H9 (cell line): ENCODE results near the gene NEURL4. TPM values are rescaled to one million over a fixed set of nuclear protein-coding genes. Genes with fewer than 3 reads are reported as not detected.

Source experiments
- DNase-seq: peaks from one replicate; pipeline ENCODE4 v3.0.0-alpha.2; 2017
- H2AFZ ChIP-seq: one replicate; pipeline ENCODE4 v1.6.1; 2013; ENCODE audit warnings: mild to moderate bottlenecking, low read length, control low read depth, moderate library complexity
- H2AK5ac ChIP-seq: 2 replicates; pipeline ENCODE4 v1.6.1; 2013; ENCODE audit warnings: low read length, control low read depth, mixed read lengths; ENCODE audit not compliant: insufficient read length
- H2BK120ac ChIP-seq: one replicate; pipeline ENCODE4 v1.6.1; 2013; ENCODE audit warnings: low read depth, mild to moderate bottlenecking, low read length, control low read depth, inconsistent platforms; ENCODE audit not compliant: poor library complexity, severe bottlenecking
- H2BK12ac ChIP-seq: 2 replicates; pipeline ENCODE4 v1.6.1; 2013; ENCODE audit warnings: low read length, control low read depth, mixed read lengths, low read depth; ENCODE audit not compliant: insufficient read length
- H2BK15ac ChIP-seq: 2 replicates; pipeline ENCODE4 v1.6.1; 2013; ENCODE audit warnings: low read depth, low read length, control low read depth
- H2BK20ac ChIP-seq: one replicate; pipeline ENCODE4 v1.6.1; 2013; ENCODE audit warnings: low read depth, mild to moderate bottlenecking, low read length, control low read depth, inconsistent platforms; ENCODE audit not compliant: poor library complexity, severe bottlenecking
- H2BK5ac ChIP-seq: 2 replicates; pipeline ENCODE4 v1.6.1; 2013; ENCODE audit warnings: low read length, control low read depth, mixed read lengths; ENCODE audit not compliant: insufficient read length
- H3K14ac ChIP-seq: 2 replicates; pipeline ENCODE4 v1.6.1; 2013; ENCODE audit warnings: low read length, control low read depth; ENCODE audit not compliant: insufficient read depth
- H3K18ac ChIP-seq: 2 replicates; pipeline ENCODE4 v1.6.1; 2013; ENCODE audit warnings: low read depth, mild to moderate bottlenecking, mixed read lengths, low read length, control low read depth; ENCODE audit not compliant: insufficient read length
- H3K23ac ChIP-seq: 2 replicates; pipeline ENCODE4 v1.6.1; 2013; ENCODE audit warnings: low read length, control low read depth, mixed read lengths, low read depth; ENCODE audit not compliant: insufficient read length
- H3K23me2 ChIP-seq: 2 replicates; pipeline ENCODE4 v1.6.1; 2013; ENCODE audit warnings: low read depth, mild to moderate bottlenecking, mixed read lengths, low read length, control low read depth; ENCODE audit not compliant: insufficient read length, poor library complexity, severe bottlenecking
- H3K27ac ChIP-seq: 2 replicates; pipeline ENCODE4 v1.5.1; 2013; ENCODE audit warnings: low read length, control low read depth, mixed read lengths, low read depth; ENCODE audit not compliant: insufficient read length
- H3K27me3 ChIP-seq: 2 replicates; pipeline ENCODE4 v1.6.1; 2013; ENCODE audit warnings: low read length, control low read depth, inconsistent platforms; ENCODE audit not compliant: insufficient read depth
- H3K4ac ChIP-seq: 2 replicates; pipeline ENCODE4 v1.6.1; 2013; ENCODE audit warnings: low read depth, mild to moderate bottlenecking, control low read depth, inconsistent platforms, low read length, moderate library complexity
- H3K4me1 ChIP-seq: 2 replicates; pipeline ENCODE4 v1.6.1; 2013; ENCODE audit warnings: low read length, control low read depth, inconsistent platforms; ENCODE audit not compliant: insufficient read depth
- H3K4me2 ChIP-seq: 2 replicates; pipeline ENCODE4 v1.6.1; 2013; ENCODE audit warnings: low read length, control low read depth, mixed read lengths; ENCODE audit not compliant: insufficient read length, insufficient read depth
- H3K56ac ChIP-seq: 2 replicates; pipeline ENCODE4 v1.6.1; 2013; ENCODE audit warnings: low read depth, mild to moderate bottlenecking, mixed read lengths, low read length, control low read depth; ENCODE audit not compliant: insufficient read length
- H3K79me1 ChIP-seq: 2 replicates; pipeline ENCODE4 v1.6.1; 2013; ENCODE audit warnings: low read depth, mild to moderate bottlenecking, moderate library complexity, low read length, control low read depth, inconsistent platforms; ENCODE audit not compliant: insufficient read depth, poor library complexity, severe bottlenecking
- H3K79me2 ChIP-seq: 2 replicates; pipeline ENCODE4 v1.6.1; 2013; ENCODE audit warnings: low read length, control low read depth, inconsistent platforms; ENCODE audit not compliant: insufficient read depth
- H3K9ac ChIP-seq: 2 replicates; pipeline ENCODE4 v1.6.1; 2013; ENCODE audit warnings: low read length, control low read depth, mixed read lengths; ENCODE audit not compliant: insufficient read length; ENCODE audit errors: extremely low read depth
- H3K9me3 ChIP-seq: one replicate; pipeline ENCODE4 v1.6.1; 2013; ENCODE audit warnings: low read depth, low read length, inconsistent platforms; ENCODE audit not compliant: control insufficient read depth
- H3T11ph ChIP-seq: one replicate; pipeline ENCODE4 v1.6.1; 2013; ENCODE audit warnings: mild to moderate bottlenecking, low read length, control low read depth, inconsistent platforms
- H4K20me1 ChIP-seq: one replicate; pipeline ENCODE4 v1.6.1; 2013; ENCODE audit not compliant: control insufficient read depth, insufficient read length, insufficient read depth
- H4K5ac ChIP-seq: 2 replicates; pipeline ENCODE4 v1.6.1; 2013; ENCODE audit warnings: low read depth, mild to moderate bottlenecking, mixed read lengths, low read length, control low read depth; ENCODE audit not compliant: insufficient read length
- H4K8ac ChIP-seq: replicated peaks from 2 replicates; pipeline ENCODE4 v1.6.1; 2013; ENCODE audit warnings: low read length, control low read depth, mixed read lengths, low read depth; ENCODE audit not compliant: insufficient read length
- H4K91ac ChIP-seq: 2 replicates; pipeline ENCODE4 v1.6.1; 2013; ENCODE audit warnings: low read depth, mild to moderate bottlenecking, moderate library complexity, mixed read lengths, low read length, control low read depth; ENCODE audit not compliant: insufficient read length
- H3K27ac Mint-ChIP-seq, 3 experiments: 2 replicates in 2 of 3; 3 replicates in 1 of 3; pipeline ENCODE4 v1.8.0; 2020 to 2021; ENCODE audit warnings: mixed read lengths in 3 of 3, mild to moderate bottlenecking in 1 of 3, moderate library complexity in 1 of 3
- H3K27me3 Mint-ChIP-seq: 2 replicates; pipeline ENCODE4 v1.8.0; 2021; ENCODE audit warnings: low read depth, mild to moderate bottlenecking, moderate library complexity, mixed read lengths
- H3K36me3 Mint-ChIP-seq, 3 experiments: 2 replicates in 2 of 3; 3 replicates in 1 of 3; pipeline ENCODE4 v1.8.0; 2020 to 2021; ENCODE audit warnings: low read depth in 3 of 3, mixed read lengths in 3 of 3; ENCODE audit not compliant: insufficient read depth in 1 of 3
- H3K4me1 Mint-ChIP-seq, 2 experiments: 2 replicates each; pipeline ENCODE4 v1.8.0; 2020; ENCODE audit warnings: mixed read lengths in 2 of 2
- H3K4me3 Mint-ChIP-seq, 2 experiments: 2 replicates in 1 of 2; 3 replicates in 1 of 2; pipeline ENCODE4 v1.8.0; 2020 to 2021; ENCODE audit warnings: mild to moderate bottlenecking in 2 of 2, mixed read lengths in 2 of 2, moderate library complexity in 1 of 2
- H3K9me3 Mint-ChIP-seq, 2 experiments: 2 replicates in 1 of 2; 3 replicates in 1 of 2; pipeline ENCODE4 v1.8.0; 2020; ENCODE audit warnings: mild to moderate bottlenecking in 2 of 2, mixed read lengths in 2 of 2, moderate library complexity in 1 of 2
- WGBS: extraction: QIAGEN DNeasy Blood & Tissue Kit; methylation state at CpG from one replicate; pipeline ENCODE4 v1.1.7; 2013; ENCODE audit warnings: missing lambda C conversion rate, low lambda C conversion rate, mixed read lengths; ENCODE audit not compliant: insufficient read length; ENCODE audit errors: extremely low coverage; 5-methylcytosine and 5-hydroxymethylcytosine counted together
- total RNA-seq: library from RNA; stranded (reverse); gene quantifications from 2 replicates; pipeline ENCODE4 v1.2.1, GENCODE V29; 2021
- TF ChIP-seq, protein P1 (sequence below): fragments of 200-600 bp; sonication (generic); conservative IDR thresholded peaks from 3 replicates; pipeline ENCODE4 v1.8.0; 2021; ENCODE audit warnings: antibody characterized with exemption, mild to moderate bottlenecking

NEURL4 gene
- total RNA-seq, 1 experiment from 2014 or later = 54.8 TPM

DNA sequence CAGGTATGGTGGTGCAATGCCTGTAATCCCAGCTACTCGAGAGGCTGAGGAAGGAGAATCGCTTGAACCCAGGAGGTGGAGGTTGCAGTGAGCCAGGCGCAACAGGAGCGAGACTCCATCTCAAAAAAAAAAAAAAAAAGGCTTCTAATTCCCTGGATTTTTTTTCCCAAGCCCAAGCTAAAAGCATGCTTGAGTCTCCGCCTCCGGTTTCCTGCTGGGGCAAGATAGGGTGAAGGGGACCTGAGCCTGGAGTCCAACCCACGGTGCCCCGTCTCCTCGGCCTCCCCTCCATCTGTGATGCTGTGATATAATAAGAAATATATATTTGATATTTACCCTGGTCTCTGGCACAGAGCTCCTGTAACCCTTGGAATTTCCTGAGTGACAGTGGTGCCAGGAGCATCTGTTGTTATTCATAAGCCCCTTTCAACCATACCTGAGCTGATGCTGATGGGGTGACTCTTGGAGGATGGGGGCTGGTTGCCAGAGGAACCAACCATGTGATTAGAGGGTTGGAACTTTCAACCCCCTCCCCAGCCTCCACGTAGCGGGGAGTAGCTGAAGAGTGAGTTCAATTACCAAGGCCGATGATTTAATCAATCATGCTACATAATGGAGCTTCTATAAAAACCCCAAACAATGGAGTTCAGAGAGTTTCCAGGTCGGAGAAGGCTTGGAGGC, 38.9 kb upstream of the NEURL4 start:
- Histone ChIP-seq H3K18ac (no peak overlapping the region), H3K23me2 (no peaks in the 10 kb centered on the region), H2AFZ (no peak overlapping the region), H3K4ac (no peak overlapping the region), H2BK5ac (no peak overlapping the region), H3K9me3 (no peaks in the 10 kb centered on the region), H2BK12ac (no peak overlapping the region), H4K5ac (no peak overlapping the region), H2BK120ac (no peak overlapping the region), H3K27me3 (no peaks in the 10 kb centered on the region), H4K20me1 (no peaks in the 10 kb centered on the region), H3K4me2 (peak overlapping the region; percentile 24), H3K79me1 (no peaks in the 10 kb centered on the region), H3K27ac (no peak overlapping the region), H3K9ac (no peak overlapping the region), H4K8ac (no peak overlapping the region), H3K4me1 (peaks cover 5% of the 10 kb centered on the region; the same call in 1 of the 2 replicates), H2BK20ac (no peak overlapping the region), H4K91ac (no peak overlapping the region), H3K79me2 (no peaks in the 10 kb centered on the region), H3K14ac (no peak overlapping the region), H2BK15ac (no peak overlapping the region), H3K23ac (no peak overlapping the region), H3K56ac (no peak overlapping the region), H3T11ph (no peak overlapping the region), H2AK5ac (no peak overlapping the region)
- TF ChIP-seq, protein P1, sequence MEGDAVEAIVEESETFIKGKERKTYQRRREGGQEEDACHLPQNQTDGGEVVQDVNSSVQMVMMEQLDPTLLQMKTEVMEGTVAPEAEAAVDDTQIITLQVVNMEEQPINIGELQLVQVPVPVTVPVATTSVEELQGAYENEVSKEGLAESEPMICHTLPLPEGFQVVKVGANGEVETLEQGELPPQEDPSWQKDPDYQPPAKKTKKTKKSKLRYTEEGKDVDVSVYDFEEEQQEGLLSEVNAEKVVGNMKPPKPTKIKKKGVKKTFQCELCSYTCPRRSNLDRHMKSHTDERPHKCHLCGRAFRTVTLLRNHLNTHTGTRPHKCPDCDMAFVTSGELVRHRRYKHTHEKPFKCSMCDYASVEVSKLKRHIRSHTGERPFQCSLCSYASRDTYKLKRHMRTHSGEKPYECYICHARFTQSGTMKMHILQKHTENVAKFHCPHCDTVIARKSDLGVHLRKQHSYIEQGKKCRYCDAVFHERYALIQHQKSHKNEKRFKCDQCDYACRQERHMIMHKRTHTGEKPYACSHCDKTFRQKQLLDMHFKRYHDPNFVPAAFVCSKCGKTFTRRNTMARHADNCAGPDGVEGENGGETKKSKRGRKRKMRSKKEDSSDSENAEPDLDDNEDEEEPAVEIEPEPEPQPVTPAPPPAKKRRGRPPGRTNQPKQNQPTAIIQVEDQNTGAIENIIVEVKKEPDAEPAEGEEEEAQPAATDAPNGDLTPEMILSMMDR = no peak
- Mint-ChIP-seq H3K27me3 (peaks cover 6% of the 10 kb centered on the region; the same call in 1 of the 2 replicates), H3K36me3 (no peaks in the 10 kb centered on the region), H3K4me3 (peak overlapping the region in 1 of 2 experiments; percentile 61; a peak in 3 of 5 replicates), H3K4me1 (peaks cover 5 to 24% of the 10 kb centered on the region in 2 experiments), H3K9me3 (no peaks in the 10 kb centered on the region), H3K27ac (no peak overlapping the region)
- WGBS = no CpG with 5 or more reads among the region's 13 CpGs
- no peak for DNase-seq
